GM11168 (cell line): Measurements from ENCODE around the gene DDO.

Source experiments
- in situ Hi-C: fragments of 300-500 bp; cut with MboI; formaldehyde crosslinking; loops from one replicate; pipeline ENCODE4 v1.12.0; 2022; ENCODE audit warnings: low sequenced_read_pairs; ENCODE audit not compliant: unreplicated experiment

Gene DDO

DNA sequence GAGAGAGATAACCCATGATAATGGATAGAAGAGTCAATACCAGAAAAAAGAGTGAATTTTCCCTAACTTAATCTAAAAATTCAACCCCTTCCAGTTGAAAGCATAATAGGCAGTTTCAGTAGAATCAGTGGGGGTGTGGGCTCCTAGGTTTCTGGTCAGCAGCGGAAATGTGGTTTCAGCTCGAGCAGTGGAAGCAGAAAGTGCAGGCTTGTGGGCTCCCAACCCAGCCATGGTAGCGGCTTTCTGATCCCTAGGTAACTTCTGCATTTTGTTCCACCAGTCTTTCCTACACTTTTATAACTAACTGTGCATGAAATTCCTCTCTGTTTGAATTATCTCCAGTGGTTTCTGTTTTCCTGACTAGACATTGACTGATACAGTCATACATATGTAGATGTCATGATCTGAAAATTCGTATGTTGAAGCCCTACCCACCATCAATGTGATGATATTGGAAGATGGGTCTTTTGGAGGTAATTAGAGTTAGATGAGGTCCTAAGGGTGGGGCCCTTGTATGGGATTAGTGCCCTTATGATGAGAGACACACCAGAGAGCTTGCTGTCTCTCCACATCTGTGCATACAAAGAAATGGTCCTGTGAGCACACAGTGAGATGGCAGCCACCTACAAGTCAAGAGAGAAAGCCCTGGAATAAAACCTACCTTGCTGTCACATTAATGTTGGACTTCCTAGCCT is 6.5 kb upstream of the DDO start:
- in situ Hi-C loops: no loop called here

DNA sequence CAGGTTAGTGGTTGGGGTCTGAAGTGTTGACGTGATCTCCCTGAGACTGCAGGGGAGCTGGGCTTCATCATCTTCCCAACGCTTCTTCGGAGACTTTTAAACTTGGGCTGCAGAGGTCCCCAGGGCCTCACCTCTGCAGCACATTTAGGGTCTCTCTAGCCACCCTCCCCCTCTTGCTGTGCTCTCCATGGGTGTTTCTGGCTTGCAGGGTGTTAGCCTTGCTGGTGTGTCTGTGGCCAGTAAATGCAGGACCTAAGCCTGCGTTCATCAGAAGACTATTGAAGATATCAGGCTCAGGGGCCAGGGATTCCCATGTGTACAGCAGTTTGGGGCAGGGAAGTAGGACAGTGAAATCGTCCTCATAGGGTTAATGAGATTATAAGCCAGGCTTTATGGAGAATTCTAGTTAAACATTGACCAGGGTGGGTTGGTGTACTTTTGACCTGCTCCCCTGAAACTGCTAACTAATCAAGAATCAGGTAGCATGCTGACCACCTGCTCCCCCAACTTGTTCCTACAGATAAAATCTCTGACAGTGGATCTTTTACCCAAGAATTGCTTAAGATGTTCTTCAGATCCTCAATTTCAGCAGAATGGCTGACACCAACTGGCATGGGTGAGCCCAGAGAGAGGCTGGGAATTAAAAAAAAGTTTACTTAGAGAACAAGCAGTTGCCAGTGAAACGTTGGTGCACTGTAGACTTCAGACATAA is 3.8 kb upstream of the DDO start:
- in situ Hi-C loops: no loop called here

DNA sequence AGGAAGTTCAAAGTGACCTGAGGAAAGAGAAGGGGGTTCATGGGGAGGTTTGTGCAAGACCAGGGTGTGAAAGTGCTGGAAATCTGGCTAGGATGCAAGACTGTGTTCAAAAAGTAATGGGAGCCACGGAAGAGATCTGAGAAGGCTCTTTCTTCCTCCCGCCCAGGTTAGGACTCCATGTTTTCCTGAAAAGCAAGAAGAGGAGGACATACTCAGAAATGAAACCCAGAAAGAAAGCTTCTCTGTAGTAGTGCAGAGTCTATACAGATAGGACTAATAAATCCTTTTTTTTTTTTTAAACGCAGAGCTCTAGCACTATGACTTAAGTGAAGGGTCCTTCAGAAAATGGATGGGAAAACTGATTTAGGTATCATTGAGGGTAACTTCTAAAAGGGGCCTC is 3.2 kb upstream of the DDO start:
- in situ Hi-C loops: no loop called here

DNA sequence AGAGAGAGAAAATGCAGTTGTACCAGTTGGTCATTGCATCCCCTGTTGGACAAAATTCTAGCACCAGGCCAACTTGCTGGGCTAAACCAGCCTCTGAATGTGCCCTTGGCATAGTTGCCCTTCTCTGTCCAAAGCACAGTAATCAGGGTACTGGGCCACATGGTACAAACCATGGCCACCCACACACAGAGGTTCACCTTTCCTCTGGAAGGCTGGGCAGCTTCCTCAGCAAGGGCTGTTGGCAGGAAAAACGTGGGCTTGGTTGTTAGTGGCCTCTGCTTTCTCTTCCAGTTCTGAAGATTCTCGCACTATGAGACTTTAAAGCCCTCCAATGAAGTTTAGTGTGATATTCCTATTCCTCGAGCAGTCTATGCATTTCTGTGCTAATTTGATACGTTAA is 706 bp downstream of the DDO start:
- in situ Hi-C loops: no loop called here

DNA sequence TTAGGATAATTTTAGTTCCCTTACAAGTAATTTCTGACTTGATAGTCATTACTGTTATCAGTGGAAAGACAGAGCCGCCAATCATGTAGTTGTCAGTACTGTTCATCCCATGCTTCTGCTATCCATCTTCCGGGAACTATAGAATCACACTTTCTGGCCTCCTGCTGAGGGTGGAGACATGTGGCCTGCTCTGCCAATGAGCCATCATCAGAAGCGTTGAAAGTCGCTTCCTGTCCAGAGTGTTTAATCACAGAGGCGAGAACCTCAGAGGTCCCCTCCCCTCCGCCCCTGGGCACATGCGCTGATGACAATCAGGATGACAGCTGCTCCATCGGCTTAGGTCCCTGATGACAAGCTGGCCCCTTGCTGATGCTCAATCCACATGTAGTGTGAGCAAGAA is 3.0 kb downstream of the DDO start:
- in situ Hi-C loops: no loop called here

DNA sequence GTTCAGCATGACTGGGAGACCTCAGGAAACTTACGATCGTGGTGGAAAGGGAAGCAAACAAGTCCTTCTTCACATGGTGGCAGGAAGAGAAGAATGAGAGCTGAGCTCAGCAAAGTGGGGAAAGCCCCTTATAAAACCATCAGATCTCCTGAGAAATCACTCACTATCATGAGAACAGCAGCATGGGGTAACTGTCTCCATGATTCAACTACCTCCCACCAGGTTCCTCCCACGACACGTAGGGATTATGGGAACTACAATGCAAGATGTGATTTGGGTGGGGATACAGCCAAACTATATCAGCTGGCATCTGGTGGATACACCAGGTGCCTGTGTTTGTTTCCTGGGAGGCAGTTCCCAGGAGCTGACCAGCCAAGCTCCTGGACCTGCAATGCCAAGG is 4.9 kb downstream of the DDO start:
- in situ Hi-C loops: no loop called here

DNA sequence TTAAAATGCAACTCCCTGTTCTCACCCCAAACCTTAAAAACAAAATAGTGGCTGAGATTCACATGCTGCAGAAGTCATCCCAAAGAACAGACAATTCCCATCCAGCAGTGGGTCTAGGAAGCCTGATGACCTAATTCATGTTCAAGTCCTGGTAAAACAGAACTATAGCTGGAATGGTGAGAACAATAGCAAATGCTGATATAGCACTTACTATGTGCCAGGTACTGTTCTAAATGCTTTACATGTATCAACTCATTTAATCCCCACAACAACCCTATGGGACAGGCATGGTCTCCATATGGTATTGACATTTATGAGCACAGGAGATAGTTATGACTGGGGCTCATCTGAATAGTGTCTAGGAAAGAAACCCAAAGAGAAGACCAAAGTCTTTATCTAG is 5.6 kb downstream of the DDO start:
- in situ Hi-C loops: no loop called here

DNA sequence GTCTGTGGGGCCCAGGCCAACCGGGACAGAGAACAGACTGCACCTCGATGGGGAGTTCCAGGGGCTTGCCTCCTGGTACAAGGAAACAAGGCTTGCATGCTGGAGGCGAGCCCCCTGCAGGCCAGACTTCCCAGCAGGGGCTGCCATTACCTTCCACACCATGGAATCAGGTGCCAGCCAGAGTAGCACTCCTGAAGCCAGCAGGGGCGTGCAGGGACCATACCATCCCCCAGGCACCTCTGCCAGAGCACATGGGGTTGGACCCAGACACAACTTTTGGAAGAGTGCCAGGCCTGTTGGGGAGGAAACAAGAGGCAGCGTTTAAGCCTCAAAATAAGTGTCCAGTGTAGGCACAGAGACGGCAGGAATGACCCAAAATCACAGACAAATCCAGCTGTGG is 6.5 kb downstream of the DDO start:
- in situ Hi-C loops: no loop called here

DNA sequence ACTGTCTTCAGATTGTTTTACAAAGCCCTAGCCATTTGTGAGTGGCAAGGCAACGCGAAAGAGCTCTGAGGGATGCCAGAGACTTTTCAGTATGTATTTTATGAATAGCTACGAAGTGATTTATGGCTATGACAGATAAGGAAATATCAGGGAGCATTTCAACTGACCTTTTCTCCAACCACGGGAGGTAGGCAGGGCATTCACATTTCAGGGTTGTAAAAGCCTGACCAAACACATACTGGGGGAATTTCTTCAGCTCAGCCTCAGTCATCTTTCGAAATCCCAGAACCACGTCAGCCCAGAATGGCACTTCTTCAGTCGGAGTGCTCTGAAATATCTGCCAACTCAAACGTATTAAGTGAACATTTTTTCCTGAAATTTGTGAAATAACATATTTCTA is 10.8 kb downstream of the DDO start:
- in situ Hi-C loops: no loop called here

DNA sequence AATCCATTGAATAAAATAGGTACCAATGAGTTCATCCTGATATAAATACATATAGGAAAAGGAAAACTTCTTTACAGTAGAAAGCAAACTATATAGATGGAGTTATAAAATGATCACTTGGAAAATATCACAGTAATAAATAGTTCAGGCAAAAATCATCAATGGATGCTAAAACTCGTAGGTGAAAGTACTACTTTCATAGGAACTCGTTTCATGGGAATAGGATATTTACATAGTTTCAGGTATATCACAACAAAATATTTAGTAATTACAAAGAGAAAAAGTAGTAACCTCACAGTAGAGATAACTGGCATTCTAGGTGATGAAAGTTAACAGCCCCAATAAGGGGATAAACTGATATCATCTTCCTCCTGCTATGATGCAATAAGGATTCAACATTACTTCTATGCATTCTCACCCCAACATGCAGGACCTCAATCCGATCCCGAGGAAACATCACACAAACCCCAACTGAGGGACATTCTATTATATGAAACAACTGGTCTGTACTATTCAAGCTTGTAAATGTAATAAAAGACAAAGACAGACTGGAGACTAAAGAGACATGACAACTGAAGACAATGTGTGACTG is 13.7 kb downstream of the DDO start:
- in situ Hi-C loops: no loop called here

DNA sequence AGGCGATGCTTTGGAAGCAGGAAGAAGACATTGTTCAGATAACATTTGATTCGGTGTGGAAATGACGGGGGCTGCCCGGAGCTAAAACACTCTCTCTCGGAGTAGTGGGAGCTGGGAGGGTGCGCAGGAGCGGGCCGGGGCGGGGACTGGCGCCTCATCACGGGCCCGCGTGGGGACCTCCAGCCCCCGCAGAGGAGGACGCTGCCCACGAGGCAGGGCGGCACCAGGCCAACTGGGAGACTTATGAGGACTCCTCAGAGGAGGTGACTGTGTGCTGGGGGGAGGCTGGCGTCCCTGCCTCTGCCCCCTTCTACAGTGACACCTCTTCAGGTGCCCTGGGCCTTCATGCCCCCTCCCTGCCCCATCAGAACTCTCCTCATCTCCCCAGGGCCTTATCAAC is 15.2 kb downstream of the DDO start:
- in situ Hi-C loops: no loop called here

DNA sequence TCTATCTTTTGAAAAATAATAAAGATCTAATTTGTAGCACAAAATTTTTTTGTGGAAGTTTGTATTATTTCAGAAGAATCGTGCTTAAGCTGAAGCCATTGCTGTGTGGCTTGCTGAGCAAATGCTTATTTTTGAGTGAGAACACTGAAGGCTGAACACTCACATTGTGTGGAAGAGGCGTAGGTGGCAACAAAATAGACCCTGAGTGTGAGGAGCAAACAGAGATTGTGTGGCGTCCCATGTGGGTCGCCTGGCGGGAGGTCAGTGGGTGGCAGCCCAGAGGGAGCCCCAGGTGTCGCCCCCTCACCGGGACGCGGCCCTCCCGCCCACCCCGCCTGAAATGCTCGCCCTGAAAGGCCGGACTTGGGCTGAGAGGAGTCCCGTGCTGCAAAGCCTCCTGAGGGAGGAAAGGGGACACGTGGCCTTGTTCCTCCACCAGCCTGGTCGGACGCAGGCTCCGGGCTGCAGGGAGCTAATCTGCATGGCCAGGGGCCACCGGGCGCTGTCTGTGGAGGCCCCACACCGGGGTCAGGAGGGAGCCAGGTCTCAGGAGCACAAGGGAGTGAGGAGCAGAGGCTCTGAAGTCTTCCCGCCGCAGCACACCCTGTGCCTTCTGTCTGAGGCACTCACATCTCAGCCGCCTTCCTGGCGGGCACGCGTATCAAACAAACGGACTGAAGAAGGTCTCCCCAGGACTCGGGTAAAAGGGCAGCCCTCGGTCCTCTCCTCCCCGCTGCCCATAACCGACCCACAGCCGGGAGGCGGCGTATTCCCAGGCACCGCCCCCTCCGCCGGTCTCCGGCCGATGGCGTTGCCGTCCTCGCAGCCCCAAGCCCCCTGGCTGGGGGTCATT is 15.9 kb downstream of the DDO start:
- in situ Hi-C loops: loop anchor here (10.0 kb wide), 1 partner anchor 695 kb away; no protein-coding TSS in a partner anchor

DNA sequence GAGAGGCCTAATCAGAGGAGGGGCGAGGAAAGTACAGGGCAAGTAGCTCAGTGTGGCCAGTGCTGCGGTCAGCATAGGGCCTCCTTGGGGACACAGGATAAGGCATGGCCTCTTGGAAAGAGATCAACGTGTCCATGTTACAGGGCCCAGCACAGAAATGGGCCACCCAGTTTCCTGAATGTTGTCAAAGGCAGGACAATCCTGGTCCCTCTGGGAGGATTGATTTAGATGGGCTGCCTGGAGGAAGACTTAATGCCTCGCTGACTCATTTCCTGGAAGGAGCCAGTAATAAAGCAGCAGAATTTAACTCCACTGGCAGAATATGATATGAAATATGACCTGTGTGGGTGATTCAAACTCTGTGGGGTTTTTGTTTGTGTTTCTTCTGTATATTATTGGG is 16.6 kb downstream of the DDO start:
- in situ Hi-C loops: loop anchor here (10.0 kb wide), 1 partner anchor 694 kb away; no protein-coding TSS in a partner anchor

DNA sequence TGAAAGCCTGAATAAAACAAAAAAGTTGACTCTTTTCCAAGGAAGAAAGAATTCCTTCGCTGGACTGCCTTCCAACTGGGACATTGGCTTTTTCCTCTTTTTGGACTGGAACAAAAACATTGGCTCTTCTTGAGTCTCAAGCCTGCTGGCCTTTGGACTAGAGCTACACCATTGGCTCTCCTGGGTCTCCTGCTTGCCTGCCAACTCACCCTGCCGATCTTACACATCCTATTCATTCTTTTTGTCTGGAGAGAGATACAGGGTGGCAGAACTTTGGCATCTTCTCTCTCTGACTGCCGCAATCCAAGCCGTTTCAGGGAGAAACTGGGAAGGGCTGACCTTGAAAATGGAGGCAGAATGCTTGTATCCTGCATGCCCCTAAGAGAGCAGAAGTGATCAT is 20.2 kb downstream of the DDO start:
- in situ Hi-C loops: loop anchor here (10.0 kb wide), 1 partner anchor 690 kb away; no protein-coding TSS in a partner anchor

DNA sequence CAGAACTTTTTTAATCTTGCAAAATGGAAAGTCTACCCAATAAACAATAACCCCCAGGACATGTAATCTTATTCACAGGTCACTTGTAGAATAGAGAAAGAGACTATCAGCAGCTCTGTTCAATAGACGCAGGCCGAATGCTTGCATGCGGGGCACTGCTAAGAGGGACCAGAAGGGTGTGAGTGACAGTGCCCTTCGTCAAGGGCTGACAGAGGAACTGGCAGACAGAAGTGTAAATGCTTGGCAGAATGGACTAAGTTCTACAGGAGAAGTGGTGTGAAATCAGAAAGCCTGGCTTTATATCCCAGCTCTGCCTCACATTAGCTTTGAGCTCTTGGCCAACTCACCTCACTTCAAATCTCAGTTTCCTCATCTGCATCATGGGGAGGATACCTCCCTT is 21.0 kb downstream of the DDO start:
- in situ Hi-C loops: loop anchor here (10.0 kb wide), 1 partner anchor 690 kb away; no protein-coding TSS in a partner anchor

DNA sequence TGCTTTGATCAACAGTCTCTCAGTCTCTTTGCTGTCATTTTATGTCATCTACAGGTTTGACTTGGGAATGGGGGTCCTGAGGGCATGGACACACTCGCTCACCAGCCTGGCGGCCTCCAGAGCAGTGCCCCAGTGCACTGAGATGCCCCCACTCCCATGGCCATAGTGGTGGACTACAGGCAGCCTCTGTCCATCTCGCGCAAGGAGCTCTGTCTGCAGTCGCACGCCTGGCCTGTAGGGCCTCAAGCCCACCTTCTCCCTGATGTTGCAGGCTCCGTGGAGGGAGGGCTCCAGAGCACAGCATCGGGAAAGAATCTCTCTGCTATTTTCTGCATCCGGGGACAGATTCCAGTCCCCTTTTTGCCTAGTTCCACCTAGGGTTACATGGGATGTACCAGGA is 22.6 kb downstream of the DDO start:
- in situ Hi-C loops: loop anchor here (10.0 kb wide), 1 partner anchor 688 kb away; no protein-coding TSS in a partner anchor

DNA sequence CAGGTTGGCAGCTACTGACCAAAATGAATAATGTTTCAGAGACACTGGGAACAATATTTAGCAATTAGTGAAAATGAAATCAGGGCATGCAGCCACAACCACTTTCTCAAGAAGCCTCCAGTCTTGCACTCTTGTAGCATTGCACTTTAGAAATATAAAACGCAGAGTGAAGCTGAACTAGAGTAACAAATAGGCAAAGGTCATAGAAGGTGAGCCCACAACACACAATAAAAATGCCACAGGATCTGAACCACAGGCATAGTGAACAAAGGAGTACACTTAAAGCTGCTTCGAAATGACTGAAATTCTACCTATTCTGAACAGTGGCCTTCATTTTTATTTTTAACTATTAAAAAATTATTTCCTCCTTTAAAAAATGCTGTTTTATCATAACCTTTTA is 25.0 kb downstream of the DDO start:
- in situ Hi-C loops: loop anchor here (10.0 kb wide), 1 partner anchor 686 kb away; no protein-coding TSS in a partner anchor

DNA sequence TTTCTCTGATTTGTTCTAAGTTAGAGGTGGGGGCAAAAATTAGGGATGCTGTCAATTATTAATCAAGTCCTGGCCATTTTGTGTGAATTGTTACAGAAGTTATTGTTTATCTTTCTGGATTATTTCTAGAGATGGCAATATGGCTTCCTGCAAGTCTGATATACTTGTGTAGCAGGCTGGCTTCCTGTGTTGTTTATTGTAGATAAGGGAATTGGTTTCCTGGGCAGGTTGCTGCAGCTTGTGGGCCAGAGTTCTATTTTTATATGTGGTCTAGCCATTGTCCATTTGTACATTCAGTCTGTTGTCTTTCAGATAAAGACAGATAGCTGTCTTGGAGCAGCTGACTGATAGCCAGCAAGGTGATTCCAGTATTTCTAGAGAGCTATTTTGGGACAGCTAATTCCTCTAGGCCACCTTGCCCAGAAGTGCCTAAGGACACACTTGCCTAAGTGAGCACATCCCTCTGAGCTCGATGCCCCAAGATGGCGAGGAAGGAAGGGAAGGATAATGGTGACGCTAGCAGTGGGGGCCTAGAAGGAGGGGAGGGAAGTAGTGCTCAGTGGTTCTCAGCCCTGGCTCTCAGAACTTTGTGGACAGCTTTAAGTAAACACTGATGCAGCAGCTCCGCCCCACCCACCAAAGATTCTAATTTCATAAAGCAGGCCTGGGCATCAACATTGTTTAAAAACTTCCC is 25.5 kb downstream of the DDO start:
- in situ Hi-C loops: loop anchor here (10.0 kb wide), 1 partner anchor 685 kb away; no protein-coding TSS in a partner anchor

DNA sequence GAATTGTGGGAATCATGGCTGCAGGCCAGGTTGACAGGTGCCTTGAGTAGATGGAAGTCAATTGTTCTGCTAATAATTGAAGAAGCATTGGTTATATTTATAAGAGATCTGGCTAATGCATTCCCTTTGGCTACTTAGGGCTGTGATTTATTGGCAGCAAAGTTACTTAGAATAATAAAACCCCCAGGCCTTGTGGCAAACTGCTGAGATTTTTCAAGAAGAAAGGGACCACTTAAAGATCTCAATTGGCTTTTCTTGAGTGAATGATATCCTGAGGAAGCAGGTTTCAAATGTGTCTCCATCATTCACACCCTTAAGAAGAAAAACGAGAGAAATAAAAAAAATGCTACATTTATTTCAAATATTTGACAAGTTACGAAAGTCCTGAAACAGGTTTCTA is 27.4 kb downstream of the DDO start:
- in situ Hi-C loops: no loop called here

DNA sequence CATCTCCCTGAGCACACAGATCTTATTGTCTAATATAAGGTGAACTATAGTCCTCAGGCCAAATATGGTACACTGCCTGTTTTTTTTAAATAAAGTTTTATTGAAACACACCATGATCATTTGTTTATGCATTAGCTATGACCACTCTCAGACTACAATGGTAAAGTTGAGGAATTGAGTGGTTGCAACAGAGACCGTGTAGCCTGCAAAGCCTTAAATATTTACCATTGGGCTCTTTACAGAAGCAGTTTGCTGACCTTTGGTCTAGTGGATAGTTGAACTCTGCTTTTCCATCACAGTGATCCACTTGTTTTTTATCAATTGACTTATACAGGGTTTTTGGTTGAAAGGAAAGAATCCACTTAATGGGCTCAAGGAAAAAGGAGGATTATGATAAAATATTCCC is 29.9 kb downstream of the DDO start:
- in situ Hi-C loops: no loop called here
